Thoracic aorta endothelial cell (primary cell): Measurements from ENCODE around the gene NCF1. TPM values are rescaled to one million over a fixed set of nuclear protein-coding genes. Genes with fewer than 3 reads are reported as not detected.

Experiments used
- total RNA-seq: library from RNA; depleted of rRNA; stranded (reverse); fragments of >200 nt; gene quantifications from 2 replicates; pipeline ENCODE4 v1.2.3, GENCODE V29; 2012

NCF1 gene
- not detected in 2 replicates for total RNA-seq

DNA sequence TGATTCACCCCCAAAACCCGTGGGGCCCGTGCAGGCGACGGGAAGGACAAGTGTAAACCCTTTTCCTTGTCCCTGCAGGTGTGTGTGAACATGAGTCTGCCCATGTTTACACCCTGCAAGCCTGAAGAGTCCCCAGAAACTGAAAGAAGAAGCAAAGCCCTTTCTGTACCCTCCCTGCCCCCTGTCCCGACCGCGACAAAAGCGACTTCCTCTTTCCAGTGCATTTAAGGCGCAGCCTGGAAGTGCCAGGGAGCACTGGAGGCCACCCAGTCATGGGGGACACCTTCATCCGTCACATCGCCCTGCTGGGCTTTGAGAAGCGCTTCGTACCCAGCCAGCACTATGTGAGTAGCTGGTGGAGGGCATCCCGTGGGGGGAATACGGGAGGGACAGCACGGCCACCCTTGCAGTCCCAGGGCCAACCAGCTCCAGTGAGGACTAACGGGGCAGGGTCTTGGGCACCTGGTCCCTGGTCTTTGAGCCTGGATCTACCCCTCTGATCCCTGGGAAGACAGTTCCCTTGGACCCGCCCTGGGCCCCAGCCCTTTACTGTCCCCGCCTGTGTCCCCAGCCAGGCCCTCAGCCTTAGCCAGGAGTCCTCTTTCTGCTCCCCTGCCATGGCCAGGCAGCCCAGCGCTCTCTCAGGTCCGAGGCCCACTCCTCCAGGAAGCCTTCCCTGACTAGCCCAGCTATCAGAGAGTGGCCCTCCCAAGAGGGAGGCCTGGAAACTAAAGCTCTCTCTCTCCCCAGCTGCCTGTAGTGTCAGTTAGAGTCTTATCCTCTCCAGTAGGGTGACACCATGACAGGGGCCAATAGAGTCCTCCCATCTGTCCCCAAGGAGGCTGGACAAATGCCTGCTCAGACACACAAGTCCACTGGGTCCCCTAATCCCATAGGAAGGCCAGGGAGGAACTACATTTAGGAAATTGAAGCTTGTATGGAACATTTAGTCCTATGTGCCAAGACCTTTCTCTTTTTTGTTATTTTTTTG lies at the start of gene NCF1:
Gene NCF1 (plus strand): TSS at position 252 of the 991 bp plus-strand sequence. CDS start 21 bp downstream, at position 273.

Other genes with a start within 250 kb of the NCF1 start
- gene GTF2I, start 116.3 kb upstream of the NCF1 start, total RNA-seq, result 206 and 227 TPM in 2 replicates
- gene GTF2IRD2, start 77.6 kb downstream of the NCF1 start, total RNA-seq, result 2.6 and 3.6 TPM in 2 replicates
- 10.8 and 13.6 TPM in 2 replicates for gene CASTOR2, start 190.7 kb downstream of the NCF1 start, total RNA-seq